Astrocyte (in vitro differentiated cells and primary cell): ENCODE measurements around the gene DUS1L.

ENCODE experiments used
- EZH2 ChIP-seq: IDR thresholded peaks from 2 replicates; pipeline ENCODE4 v1.6.1; 2012; ENCODE audit warnings: mild to moderate bottlenecking, low read length, inconsistent platforms; ENCODE audit not compliant: insufficient read depth
- TF ChIP-seq, protein P1 (sequence below): IDR thresholded peaks from 2 replicates; pipeline ENCODE4 v1.5.1; 2011; ENCODE audit warnings: low read depth, mild to moderate bottlenecking, inconsistent platforms, low read length, moderate library complexity; ENCODE audit not compliant: insufficient read depth

DNA sequence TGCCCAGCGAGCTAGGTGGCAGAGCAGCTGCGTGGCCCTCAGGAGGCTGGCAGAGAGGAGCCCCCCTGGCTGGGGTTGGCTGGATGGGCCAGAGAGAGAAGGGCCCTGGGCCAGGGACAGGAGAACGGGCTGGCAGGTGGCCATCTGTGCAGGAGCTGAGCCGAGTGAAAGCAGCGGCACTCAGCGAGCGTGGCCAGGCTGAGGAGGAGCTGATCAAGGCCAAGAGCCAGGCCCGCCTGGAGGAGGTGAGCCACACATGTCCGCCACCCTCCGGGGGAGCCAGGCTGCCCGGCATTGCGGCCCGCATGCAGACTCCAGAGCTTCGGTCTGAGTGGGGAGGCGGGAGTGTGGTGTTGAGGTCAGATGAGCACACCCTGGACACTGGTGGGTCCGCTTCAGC, 36.2 kb downstream of the DUS1L start:
- TF ChIP-seq EZH2 = no peak
- TF ChIP-seq, protein P1, sequence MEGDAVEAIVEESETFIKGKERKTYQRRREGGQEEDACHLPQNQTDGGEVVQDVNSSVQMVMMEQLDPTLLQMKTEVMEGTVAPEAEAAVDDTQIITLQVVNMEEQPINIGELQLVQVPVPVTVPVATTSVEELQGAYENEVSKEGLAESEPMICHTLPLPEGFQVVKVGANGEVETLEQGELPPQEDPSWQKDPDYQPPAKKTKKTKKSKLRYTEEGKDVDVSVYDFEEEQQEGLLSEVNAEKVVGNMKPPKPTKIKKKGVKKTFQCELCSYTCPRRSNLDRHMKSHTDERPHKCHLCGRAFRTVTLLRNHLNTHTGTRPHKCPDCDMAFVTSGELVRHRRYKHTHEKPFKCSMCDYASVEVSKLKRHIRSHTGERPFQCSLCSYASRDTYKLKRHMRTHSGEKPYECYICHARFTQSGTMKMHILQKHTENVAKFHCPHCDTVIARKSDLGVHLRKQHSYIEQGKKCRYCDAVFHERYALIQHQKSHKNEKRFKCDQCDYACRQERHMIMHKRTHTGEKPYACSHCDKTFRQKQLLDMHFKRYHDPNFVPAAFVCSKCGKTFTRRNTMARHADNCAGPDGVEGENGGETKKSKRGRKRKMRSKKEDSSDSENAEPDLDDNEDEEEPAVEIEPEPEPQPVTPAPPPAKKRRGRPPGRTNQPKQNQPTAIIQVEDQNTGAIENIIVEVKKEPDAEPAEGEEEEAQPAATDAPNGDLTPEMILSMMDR = no peak
